ENCODE measurements around the gene ASTN2. TPM values are rescaled to one million over a fixed set of nuclear protein-coding genes. Genes with fewer than 3 reads are reported as not detected.

The ASTN2 gene
- total and polyA plus RNA-seq, 9 of the 15 experiments (the other 6 are each of a cell fraction or from before 2014, with no cell fraction given): 0.56 to 3.5 (median 1.9) TPM

DNA sequence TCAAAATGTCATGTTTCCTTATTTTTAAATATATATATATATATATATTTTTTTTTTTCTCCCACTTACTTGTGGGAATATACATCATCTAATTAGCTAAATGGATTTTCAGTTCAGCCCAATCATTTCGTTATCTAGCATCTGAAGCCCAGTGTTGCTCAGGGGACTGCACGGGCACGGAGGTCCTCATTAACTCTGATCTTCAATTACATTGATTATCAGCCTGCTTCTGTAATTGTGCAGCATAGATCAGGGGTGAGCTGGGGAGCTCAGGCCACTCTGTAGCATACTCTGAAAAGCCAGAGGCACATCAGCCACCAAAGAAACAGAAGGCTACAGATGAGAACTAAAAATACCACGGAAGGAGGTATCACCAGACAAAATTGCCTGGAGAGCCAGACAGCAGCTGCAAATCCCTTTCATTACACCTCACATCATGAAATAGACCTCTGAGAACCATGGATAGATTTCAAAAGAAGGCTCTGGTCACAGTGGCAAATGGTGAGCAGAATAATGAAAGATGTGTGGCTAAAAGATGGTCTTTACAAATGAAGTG lies 401.3 kb downstream of the ASTN2 start:
- intact Hi-C loops (cut with micrococcal nuclease) (no loop called here), in situ Hi-C loops (cut with MboI) (no loop called here)
- H3K9ac ChIP-seq (ENCODE audit: insufficient read depth in 1 of 2, low read depth in 2 of 2, low read length in 2 of 2): no peak overlapping the region
- H3K79me2 ChIP-seq (ENCODE audit: control insufficient read depth, insufficient read depth, low read length): no peaks in the 10 kb centered on the region
- H2AFZ ChIP-seq (ENCODE audit: low read depth, low read length): no peak overlapping the region
- H4K20me1 ChIP-seq (replicated peaks; ENCODE audit: control insufficient read depth, insufficient read depth, low read length): no peaks in the 10 kb centered on the region
- POLR2A ChIA-PET: no interaction called here
- BruUV-seq (replicated peaks): no TSS peak
- H3K4me2 ChIP-seq (ENCODE audit: insufficient read depth, low read length): no peak overlapping the region
- no peaks in the 10 kb centered on the region for H3K9me1 ChIP-seq (ENCODE audit: control insufficient read depth, insufficient read depth, low read length)
- CTCF ChIA-PET (ENCODE audit: low intra/inter-chr PET ratio): no interaction called here
- no peaks in the 10 kb centered on the region for H3K9me3 ChIP-seq (replicated peaks; ENCODE audit: control insufficient read depth, insufficient read depth, low read depth, low read length)
- WGBS (ENCODE audit: insufficient coverage, low coverage, missing lambda C conversion rate): 0% methylated on average over 4 of the region's 4 CpGs
- no peak overlapping the region for H3K4me3 ChIP-seq
- H3K27me3 ChIP-seq (ENCODE audit: control insufficient read depth in 2 of 2, insufficient read depth in 2 of 2, low read length in 2 of 2): no peaks in the 10 kb centered on the region
- no peaks in the 10 kb centered on the region for H3K36me3 ChIP-seq (ENCODE audit: control insufficient read depth, insufficient read depth, low read length)
- ATAC-seq (no peak), DNase-seq (ENCODE audit: extremely low read depth in 1 of 4, low spot score in 3 of 4) (no peak), FAIRE-seq (no peak)
- H3K27ac ChIP-seq (ENCODE audit: extremely low read depth, low read depth, low read length): no peak overlapping the region
- H3K4me1 ChIP-seq (replicated peaks in 1 of 2; ENCODE audit: control insufficient read depth in 2 of 2, insufficient read depth in 2 of 2, low read length in 2 of 2): no peaks in the 10 kb centered on the region
- TF ChIP-seq, protein P1, sequence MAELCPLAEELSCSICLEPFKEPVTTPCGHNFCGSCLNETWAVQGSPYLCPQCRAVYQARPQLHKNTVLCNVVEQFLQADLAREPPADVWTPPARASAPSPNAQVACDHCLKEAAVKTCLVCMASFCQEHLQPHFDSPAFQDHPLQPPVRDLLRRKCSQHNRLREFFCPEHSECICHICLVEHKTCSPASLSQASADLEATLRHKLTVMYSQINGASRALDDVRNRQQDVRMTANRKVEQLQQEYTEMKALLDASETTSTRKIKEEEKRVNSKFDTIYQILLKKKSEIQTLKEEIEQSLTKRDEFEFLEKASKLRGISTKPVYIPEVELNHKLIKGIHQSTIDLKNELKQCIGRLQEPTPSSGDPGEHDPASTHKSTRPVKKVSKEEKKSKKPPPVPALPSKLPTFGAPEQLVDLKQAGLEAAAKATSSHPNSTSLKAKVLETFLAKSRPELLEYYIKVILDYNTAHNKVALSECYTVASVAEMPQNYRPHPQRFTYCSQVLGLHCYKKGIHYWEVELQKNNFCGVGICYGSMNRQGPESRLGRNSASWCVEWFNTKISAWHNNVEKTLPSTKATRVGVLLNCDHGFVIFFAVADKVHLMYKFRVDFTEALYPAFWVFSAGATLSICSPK (IDR thresholded peaks at IDR 0.05; ENCODE audit: borderline replicate concordance): no peak
- TF ChIP-seq USF1 (CRISPR knock-in tag; IDR thresholded peaks at IDR 0.05): no peak

GRCh38 chr9:117010061-117010460 lies 404.8 kb downstream of the ASTN2 start:
- CTCF ChIA-PET (ENCODE audit: low intra/inter-chr PET ratio): no interaction called here
- BruUV-seq (replicated peaks): no TSS peak
- Histone ChIP-seq H3K79me2 (ENCODE audit: control insufficient read depth, insufficient read depth, low read length) (no peaks in the 10 kb centered on the region), H3K4me2 (ENCODE audit: insufficient read depth, low read length) (no peak overlapping the region), H3K9ac (ENCODE audit: insufficient read depth in 1 of 2, low read depth in 2 of 2, low read length in 2 of 2) (no peak overlapping the region), H4K20me1 (replicated peaks; ENCODE audit: control insufficient read depth, insufficient read depth, low read length) (no peaks in the 10 kb centered on the region), H2AFZ (ENCODE audit: low read depth, low read length) (no peak overlapping the region), H3K4me3 (no peak overlapping the region), H3K36me3 (ENCODE audit: control insufficient read depth, insufficient read depth, low read length) (no peaks in the 10 kb centered on the region), H3K9me1 (ENCODE audit: control insufficient read depth, insufficient read depth, low read length) (no peaks in the 10 kb centered on the region), H3K27me3 (ENCODE audit: control insufficient read depth in 2 of 2, insufficient read depth in 2 of 2, low read length in 2 of 2) (no peaks in the 10 kb centered on the region), H3K27ac (ENCODE audit: extremely low read depth, low read depth, low read length) (no peak overlapping the region), H3K4me1 (replicated peaks in 1 of 2; ENCODE audit: control insufficient read depth in 2 of 2, insufficient read depth in 2 of 2, low read length in 2 of 2) (no peaks in the 10 kb centered on the region), H3K9me3 (replicated peaks; ENCODE audit: control insufficient read depth, insufficient read depth, low read depth, low read length) (no peaks in the 10 kb centered on the region)
- in situ Hi-C loops (cut with MboI) (no loop called here), intact Hi-C loops (cut with micrococcal nuclease) (no loop called here)
- FAIRE-seq (no peak), DNase-seq (ENCODE audit: extremely low read depth in 1 of 4, low spot score in 3 of 4) (no peak), ATAC-seq (no peak)
- POLR2A ChIA-PET: no interaction called here
- TF ChIP-seq CHCHD3 (CRISPR knock-in tag; IDR thresholded peaks at IDR 0.05): no peak
- no peak for TF ChIP-seq PPARD (CRISPR knock-in tag; IDR thresholded peaks at IDR 0.05)
- TF ChIP-seq TBP (optimal IDR thresholded peaks at IDR 0.05; ENCODE audit: low read depth, low read length): no peak
- TF ChIP-seq, protein P2, sequence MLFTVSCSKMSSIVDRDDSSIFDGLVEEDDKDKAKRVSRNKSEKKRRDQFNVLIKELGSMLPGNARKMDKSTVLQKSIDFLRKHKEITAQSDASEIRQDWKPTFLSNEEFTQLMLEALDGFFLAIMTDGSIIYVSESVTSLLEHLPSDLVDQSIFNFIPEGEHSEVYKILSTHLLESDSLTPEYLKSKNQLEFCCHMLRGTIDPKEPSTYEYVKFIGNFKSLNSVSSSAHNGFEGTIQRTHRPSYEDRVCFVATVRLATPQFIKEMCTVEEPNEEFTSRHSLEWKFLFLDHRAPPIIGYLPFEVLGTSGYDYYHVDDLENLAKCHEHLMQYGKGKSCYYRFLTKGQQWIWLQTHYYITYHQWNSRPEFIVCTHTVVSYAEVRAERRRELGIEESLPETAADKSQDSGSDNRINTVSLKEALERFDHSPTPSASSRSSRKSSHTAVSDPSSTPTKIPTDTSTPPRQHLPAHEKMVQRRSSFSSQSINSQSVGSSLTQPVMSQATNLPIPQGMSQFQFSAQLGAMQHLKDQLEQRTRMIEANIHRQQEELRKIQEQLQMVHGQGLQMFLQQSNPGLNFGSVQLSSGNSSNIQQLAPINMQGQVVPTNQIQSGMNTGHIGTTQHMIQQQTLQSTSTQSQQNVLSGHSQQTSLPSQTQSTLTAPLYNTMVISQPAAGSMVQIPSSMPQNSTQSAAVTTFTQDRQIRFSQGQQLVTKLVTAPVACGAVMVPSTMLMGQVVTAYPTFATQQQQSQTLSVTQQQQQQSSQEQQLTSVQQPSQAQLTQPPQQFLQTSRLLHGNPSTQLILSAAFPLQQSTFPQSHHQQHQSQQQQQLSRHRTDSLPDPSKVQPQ (CRISPR knock-in tag; IDR thresholded peaks at IDR 0.05; ENCODE audit: borderline replicate concordance): no peak
- no peak for TF ChIP-seq SMAD1 (IDR thresholded peaks at IDR 0.05; ENCODE audit: low read depth, low read length, partially characterized antibody)
- TF ChIP-seq ZNF347 (CRISPR knock-in tag; IDR thresholded peaks at IDR 0.05; ENCODE audit: low read depth): no peak
- TF ChIP-seq CCAR2 (IDR thresholded peaks at IDR 0.05; ENCODE audit: low read depth, low read length): no peak
- TF ChIP-seq HLTF (IDR thresholded peaks at IDR 0.05): no peak

Data from K562 (cell line).